ENCODE data around the gene PDE6A. TPM values are rescaled to one million over a fixed set of nuclear protein-coding genes. Genes with fewer than 3 reads are reported as not detected.

The PDE6A gene
- total RNA-seq, 1 experiment from 2014 or later = not detected

DNA sequence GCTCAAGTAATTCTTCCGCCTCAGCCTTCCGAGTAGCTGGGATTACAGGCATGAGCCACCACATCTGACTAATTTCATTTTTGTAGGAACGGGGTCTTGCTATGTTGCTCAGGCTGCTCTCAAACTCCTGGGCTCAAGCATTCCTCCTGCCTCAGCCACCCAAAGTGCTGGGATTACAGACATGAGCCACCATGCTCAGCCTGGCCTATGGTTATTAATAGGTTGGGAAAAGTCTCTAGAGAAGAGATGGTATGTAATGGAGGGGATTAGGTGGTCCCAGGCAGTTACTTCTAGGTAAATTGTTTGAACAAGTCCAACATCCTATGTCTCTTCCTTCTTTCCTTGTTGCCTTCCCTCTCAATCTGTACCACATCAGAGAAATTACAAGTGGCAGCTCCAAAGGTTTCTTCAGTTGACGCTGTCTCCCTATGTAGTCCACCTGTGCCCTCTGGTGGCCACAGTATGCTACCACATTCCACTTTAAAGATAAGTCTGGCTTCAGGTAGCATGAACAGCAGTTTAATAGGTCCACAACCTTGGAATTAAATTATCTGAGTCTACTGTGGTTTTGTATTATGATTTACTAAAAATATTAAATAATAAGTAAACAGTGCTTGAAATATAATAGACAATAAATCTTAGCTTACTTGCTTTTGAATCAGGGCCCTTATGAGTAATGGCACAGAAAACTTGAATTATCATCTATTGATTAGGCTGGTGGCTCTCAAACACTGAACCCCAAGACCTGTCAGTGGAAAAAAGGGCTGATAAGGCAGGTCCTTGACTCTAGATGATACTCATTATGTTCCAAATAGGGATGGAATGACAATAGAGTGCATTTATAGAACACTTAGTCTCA is 46.2 kb upstream of the PDE6A start:
- no peak overlapping the region for H3K27ac Mint-ChIP-seq
- TF ChIP-seq, protein P1, sequence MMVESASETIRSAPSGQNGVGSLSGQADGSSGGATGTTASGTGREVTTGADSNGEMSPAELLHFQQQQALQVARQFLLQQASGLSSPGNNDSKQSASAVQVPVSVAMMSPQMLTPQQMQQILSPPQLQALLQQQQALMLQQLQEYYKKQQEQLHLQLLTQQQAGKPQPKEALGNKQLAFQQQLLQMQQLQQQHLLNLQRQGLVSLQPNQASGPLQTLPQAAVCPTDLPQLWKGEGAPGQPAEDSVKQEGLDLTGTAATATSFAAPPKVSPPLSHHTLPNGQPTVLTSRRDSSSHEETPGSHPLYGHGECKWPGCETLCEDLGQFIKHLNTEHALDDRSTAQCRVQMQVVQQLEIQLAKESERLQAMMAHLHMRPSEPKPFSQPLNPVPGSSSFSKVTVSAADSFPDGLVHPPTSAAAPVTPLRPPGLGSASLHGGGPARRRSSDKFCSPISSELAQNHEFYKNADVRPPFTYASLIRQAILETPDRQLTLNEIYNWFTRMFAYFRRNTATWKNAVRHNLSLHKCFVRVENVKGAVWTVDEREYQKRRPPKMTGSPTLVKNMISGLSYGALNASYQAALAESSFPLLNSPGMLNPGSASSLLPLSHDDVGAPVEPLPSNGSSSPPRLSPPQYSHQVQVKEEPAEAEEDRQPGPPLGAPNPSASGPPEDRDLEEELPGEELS (CRISPR knock-in tag; IDR thresholded peaks at IDR 0.05) = no peak
- TF ChIP-seq, protein P2, sequence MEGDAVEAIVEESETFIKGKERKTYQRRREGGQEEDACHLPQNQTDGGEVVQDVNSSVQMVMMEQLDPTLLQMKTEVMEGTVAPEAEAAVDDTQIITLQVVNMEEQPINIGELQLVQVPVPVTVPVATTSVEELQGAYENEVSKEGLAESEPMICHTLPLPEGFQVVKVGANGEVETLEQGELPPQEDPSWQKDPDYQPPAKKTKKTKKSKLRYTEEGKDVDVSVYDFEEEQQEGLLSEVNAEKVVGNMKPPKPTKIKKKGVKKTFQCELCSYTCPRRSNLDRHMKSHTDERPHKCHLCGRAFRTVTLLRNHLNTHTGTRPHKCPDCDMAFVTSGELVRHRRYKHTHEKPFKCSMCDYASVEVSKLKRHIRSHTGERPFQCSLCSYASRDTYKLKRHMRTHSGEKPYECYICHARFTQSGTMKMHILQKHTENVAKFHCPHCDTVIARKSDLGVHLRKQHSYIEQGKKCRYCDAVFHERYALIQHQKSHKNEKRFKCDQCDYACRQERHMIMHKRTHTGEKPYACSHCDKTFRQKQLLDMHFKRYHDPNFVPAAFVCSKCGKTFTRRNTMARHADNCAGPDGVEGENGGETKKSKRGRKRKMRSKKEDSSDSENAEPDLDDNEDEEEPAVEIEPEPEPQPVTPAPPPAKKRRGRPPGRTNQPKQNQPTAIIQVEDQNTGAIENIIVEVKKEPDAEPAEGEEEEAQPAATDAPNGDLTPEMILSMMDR (IDR thresholded peaks at IDR 0.05) = peak; percentile 88
- no peaks in the 10 kb centered on the region for H3K27me3 Mint-ChIP-seq (ENCODE audit: low read depth)
- ChIA-PET CTCF (interaction anchor here (0.5 to 5.2 kb wide), 48 partner anchors 8 to 372 kb away, joined by 3 to 76 read pairs (median 4); partner anchors contain the start of genes HMGXB3, SLC26A2 and TIGD6), POLR2A (no interaction called here)
- DNase-seq (ENCODE audit: low spot score) (peak; percentile 74), ATAC-seq (peak; percentile 94)
- no peak overlapping the region for H3K4me3 Mint-ChIP-seq
- H3K9me3 Mint-ChIP-seq = no peaks in the 10 kb centered on the region
- no peaks in the 10 kb centered on the region for H3K4me1 Mint-ChIP-seq
- no peaks in the 10 kb centered on the region for H3K36me3 Mint-ChIP-seq

DNA sequence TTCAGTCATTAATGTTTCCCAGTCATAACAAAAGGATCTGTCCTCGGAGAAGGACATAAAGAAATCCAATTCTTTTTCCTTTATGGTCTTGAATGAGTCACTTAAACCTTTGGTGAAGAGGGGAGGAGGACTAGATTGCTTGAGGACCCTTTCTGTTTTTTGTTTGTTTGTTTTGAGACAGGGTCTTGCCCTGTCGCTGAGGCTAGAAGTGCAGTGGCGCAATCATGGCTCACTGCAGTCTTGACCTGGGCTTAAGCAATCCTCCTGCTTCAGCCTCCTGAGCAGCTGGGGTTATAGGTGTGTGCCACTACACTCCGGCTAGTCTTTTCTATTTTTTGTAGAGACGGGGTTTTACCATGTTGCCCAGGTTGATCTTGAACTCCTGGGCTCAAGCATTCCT is 43.5 kb upstream of the PDE6A start:
- TF ChIP-seq CREB1 (CRISPR knock-in tag; IDR thresholded peaks at IDR 0.05) = no peak
- no peak for TF ChIP-seq FOXJ3 (CRISPR knock-in tag; IDR thresholded peaks at IDR 0.05; ENCODE audit: borderline replicate concordance)
- no peak for TF ChIP-seq CBFB (CRISPR knock-in tag; IDR thresholded peaks at IDR 0.05; ENCODE audit: low read depth)
- TF ChIP-seq ZNF219 (CRISPR knock-in tag; IDR thresholded peaks at IDR 0.05; ENCODE audit: borderline replicate concordance) = no peak
- TF ChIP-seq NFE2L1 (CRISPR knock-in tag; IDR thresholded peaks at IDR 0.05) = no peak
- TF ChIP-seq FOXK1 (CRISPR knock-in tag; IDR thresholded peaks at IDR 0.05) = no peak
- Mint-ChIP-seq H3K27me3 (ENCODE audit: low read depth) (no peaks in the 10 kb centered on the region), H3K36me3 (no peaks in the 10 kb centered on the region), H3K4me1 (no peaks in the 10 kb centered on the region), H3K4me3 (no peak overlapping the region), H3K9me3 (no peaks in the 10 kb centered on the region), H3K27ac (no peak overlapping the region)
- DNase-seq (ENCODE audit: low spot score) (no peak), ATAC-seq (no peak)
- POLR2A ChIA-PET = interaction anchor here (0.9 kb wide), 1 partner anchor 12 kb away, joined by 3 read pairs; the partner anchor contains the start of genes HMGXB3 and TIGD6
- CTCF ChIA-PET = no interaction called here

DNA sequence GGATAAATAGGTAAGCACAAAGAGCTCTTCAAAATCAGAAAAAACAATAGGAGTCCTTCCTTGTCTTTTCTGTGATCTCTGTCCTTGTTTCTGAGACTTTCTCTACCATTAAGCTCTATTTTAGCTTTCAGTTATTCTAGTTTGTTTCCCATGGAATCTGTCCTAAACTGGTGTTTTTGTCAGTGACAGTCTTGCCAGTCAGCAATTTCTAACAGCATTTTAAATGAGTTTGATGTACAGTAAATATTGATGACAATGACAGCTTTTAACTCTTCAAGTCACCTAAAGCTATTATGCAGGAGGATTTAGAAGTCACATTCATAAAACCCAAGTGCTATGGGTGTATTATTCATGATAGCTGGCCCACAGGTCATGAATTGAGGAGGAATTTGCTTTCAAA is 37.9 kb upstream of the PDE6A start:
- ATAC-seq = no peak
- no peak for DNase-seq (ENCODE audit: low spot score)
- ChIA-PET POLR2A (interaction anchor here (0.7 kb wide), 1 partner anchor 719 kb away, joined by 3 read pairs; the partner anchor contains the start of gene RBM22), CTCF (interaction anchor here (0.9 to 1.1 kb wide), 2 partner anchors 8 to 148 kb away, joined by 3 to 8 read pairs; no protein-coding TSS in a partner anchor)
- H3K27me3 Mint-ChIP-seq (ENCODE audit: low read depth) = no peaks in the 10 kb centered on the region
- H3K4me1 Mint-ChIP-seq = no peaks in the 10 kb centered on the region
- H3K27ac Mint-ChIP-seq = no peak overlapping the region
- H3K9me3 Mint-ChIP-seq = no peaks in the 10 kb centered on the region
- no peak overlapping the region for H3K4me3 Mint-ChIP-seq
- no peaks in the 10 kb centered on the region for H3K36me3 Mint-ChIP-seq
- no peak for TF ChIP-seq GTF2I (CRISPR knock-in tag; conservative IDR thresholded peaks at IDR 0.05)
- TF ChIP-seq, protein P3, sequence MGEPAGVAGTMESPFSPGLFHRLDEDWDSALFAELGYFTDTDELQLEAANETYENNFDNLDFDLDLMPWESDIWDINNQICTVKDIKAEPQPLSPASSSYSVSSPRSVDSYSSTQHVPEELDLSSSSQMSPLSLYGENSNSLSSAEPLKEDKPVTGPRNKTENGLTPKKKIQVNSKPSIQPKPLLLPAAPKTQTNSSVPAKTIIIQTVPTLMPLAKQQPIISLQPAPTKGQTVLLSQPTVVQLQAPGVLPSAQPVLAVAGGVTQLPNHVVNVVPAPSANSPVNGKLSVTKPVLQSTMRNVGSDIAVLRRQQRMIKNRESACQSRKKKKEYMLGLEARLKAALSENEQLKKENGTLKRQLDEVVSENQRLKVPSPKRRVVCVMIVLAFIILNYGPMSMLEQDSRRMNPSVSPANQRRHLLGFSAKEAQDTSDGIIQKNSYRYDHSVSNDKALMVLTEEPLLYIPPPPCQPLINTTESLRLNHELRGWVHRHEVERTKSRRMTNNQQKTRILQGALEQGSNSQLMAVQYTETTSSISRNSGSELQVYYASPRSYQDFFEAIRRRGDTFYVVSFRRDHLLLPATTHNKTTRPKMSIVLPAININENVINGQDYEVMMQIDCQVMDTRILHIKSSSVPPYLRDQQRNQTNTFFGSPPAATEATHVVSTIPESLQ (CRISPR knock-in tag; IDR thresholded peaks at IDR 0.05) = no peak
- TF ChIP-seq ZNF219 (CRISPR knock-in tag; IDR thresholded peaks at IDR 0.05; ENCODE audit: borderline replicate concordance) = no peak
- TF ChIP-seq, protein P4, sequence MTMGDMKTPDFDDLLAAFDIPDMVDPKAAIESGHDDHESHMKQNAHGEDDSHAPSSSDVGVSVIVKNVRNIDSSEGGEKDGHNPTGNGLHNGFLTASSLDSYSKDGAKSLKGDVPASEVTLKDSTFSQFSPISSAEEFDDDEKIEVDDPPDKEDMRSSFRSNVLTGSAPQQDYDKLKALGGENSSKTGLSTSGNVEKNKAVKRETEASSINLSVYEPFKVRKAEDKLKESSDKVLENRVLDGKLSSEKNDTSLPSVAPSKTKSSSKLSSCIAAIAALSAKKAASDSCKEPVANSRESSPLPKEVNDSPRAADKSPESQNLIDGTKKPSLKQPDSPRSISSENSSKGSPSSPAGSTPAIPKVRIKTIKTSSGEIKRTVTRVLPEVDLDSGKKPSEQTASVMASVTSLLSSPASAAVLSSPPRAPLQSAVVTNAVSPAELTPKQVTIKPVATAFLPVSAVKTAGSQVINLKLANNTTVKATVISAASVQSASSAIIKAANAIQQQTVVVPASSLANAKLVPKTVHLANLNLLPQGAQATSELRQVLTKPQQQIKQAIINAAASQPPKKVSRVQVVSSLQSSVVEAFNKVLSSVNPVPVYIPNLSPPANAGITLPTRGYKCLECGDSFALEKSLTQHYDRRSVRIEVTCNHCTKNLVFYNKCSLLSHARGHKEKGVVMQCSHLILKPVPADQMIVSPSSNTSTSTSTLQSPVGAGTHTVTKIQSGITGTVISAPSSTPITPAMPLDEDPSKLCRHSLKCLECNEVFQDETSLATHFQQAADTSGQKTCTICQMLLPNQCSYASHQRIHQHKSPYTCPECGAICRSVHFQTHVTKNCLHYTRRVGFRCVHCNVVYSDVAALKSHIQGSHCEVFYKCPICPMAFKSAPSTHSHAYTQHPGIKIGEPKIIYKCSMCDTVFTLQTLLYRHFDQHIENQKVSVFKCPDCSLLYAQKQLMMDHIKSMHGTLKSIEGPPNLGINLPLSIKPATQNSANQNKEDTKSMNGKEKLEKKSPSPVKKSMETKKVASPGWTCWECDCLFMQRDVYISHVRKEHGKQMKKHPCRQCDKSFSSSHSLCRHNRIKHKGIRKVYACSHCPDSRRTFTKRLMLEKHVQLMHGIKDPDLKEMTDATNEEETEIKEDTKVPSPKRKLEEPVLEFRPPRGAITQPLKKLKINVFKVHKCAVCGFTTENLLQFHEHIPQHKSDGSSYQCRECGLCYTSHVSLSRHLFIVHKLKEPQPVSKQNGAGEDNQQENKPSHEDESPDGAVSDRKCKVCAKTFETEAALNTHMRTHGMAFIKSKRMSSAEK (CRISPR knock-in tag; IDR thresholded peaks at IDR 0.05; ENCODE audit: borderline replicate concordance) = no peak
- TF ChIP-seq, protein P5, sequence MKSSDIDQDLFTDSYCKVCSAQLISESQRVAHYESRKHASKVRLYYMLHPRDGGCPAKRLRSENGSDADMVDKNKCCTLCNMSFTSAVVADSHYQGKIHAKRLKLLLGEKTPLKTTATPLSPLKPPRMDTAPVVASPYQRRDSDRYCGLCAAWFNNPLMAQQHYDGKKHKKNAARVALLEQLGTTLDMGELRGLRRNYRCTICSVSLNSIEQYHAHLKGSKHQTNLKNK (CRISPR knock-in tag; IDR thresholded peaks at IDR 0.05) = no peak
- TF ChIP-seq GABPB1 (CRISPR knock-in tag; IDR thresholded peaks at IDR 0.05) = no peak
- no peak for TF ChIP-seq IRF2 (CRISPR knock-in tag; IDR thresholded peaks at IDR 0.05; ENCODE audit: borderline replicate concordance, low read depth)
- no peak for TF ChIP-seq SP1 (CRISPR knock-in tag; conservative IDR thresholded peaks at IDR 0.05)
- TF ChIP-seq, protein P6, sequence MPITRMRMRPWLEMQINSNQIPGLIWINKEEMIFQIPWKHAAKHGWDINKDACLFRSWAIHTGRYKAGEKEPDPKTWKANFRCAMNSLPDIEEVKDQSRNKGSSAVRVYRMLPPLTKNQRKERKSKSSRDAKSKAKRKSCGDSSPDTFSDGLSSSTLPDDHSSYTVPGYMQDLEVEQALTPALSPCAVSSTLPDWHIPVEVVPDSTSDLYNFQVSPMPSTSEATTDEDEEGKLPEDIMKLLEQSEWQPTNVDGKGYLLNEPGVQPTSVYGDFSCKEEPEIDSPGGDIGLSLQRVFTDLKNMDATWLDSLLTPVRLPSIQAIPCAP (CRISPR knock-in tag; IDR thresholded peaks at IDR 0.05) = no peak
- TF ChIP-seq ZNF317 (CRISPR knock-in tag; IDR thresholded peaks at IDR 0.05; ENCODE audit: borderline replicate concordance, low read depth) = no peak
- TF ChIP-seq ZNF121 (CRISPR knock-in tag; IDR thresholded peaks at IDR 0.05) = no peak
- TF ChIP-seq KAT7 (CRISPR knock-in tag; IDR thresholded peaks at IDR 0.05; ENCODE audit: borderline replicate concordance) = no peak
- no peak for TF ChIP-seq ZNF138 (CRISPR knock-in tag; conservative IDR thresholded peaks at IDR 0.05)

Data from WTC11 (cell line).